GM12872 (cell line): Measurements from ENCODE around the gene PDE1C.

Experiments used
- CTCF ChIP-seq: IDR thresholded peaks from 3 replicates; pipeline ENCODE4 v1.5.1; 2011; ENCODE audit warnings: low read depth, mild to moderate bottlenecking, low read length, moderate library complexity; ENCODE audit not compliant: insufficient read depth

PDE1C gene

GRCh38 chr7:32103361-32103760, 33.2 kb upstream of the PDE1C start:
- no peak for TF ChIP-seq CTCF

GRCh38 chr7:32102432-32102873, 32.2 kb upstream of the PDE1C start:
- TF ChIP-seq CTCF: no peak

- no peak for TF ChIP-seq CTCF
Measured at GRCh38 chr7:32100407-32100907, 30.2 kb upstream of the PDE1C start.

- no peak for TF ChIP-seq CTCF
Measured at GRCh38 chr7:32094516-32094915, 24.3 kb upstream of the PDE1C start.

- no peak for TF ChIP-seq CTCF
Measured at GRCh38 chr7:32093415-32094408, 23.5 kb upstream of the PDE1C start.

- TF ChIP-seq CTCF: no peak
Measured at GRCh38 chr7:32092346-32092745, 22.1 kb upstream of the PDE1C start.

GRCh38 chr7:32091608-32092210, 21.5 kb upstream of the PDE1C start:
- no peak for TF ChIP-seq CTCF
